Keratinocyte (primary cell): ENCODE measurements around the gene SP6. TPM values are rescaled to one million over a fixed set of nuclear protein-coding genes. Genes with fewer than 3 reads are reported as not detected.

Source experiments
- DNase-seq: peaks from one replicate; pipeline ENCODE4 v3.0.0-alpha.2; 2011; ENCODE audit warnings: low read depth, missing footprints, low spot score
- FAIRE-seq: peaks from 2 replicates; lab custom pipeline; 2011; peaks lifted over from hg19 to GRCh38; lab: Jason Lieb, UNC
- H2AFZ ChIP-seq: 2 replicates; pipeline ENCODE4 v1.6.0; 2012; ENCODE audit warnings: low read length, control low read depth, inconsistent platforms; ENCODE audit not compliant: control insufficient read depth
- H3K27ac ChIP-seq: 2 replicates; pipeline ENCODE4 v1.5.1; 2011; ENCODE audit warnings: low read length; ENCODE audit not compliant: control insufficient read depth, insufficient read depth
- H3K27me3 ChIP-seq: 3 replicates; pipeline ENCODE4 v1.6.0; 2011; ENCODE audit warnings: low read length; ENCODE audit not compliant: control insufficient read depth, insufficient read depth; ENCODE audit errors: extremely low read depth
- H3K36me3 ChIP-seq, 2 experiments: 2 replicates in 1 of 2; 3 replicates in 1 of 2; pipeline ENCODE4 v1.5.1; 2011; ENCODE audit warnings: low read length in 2 of 2, mild to moderate bottlenecking in 1 of 2; ENCODE audit not compliant: control insufficient read depth in 2 of 2, insufficient read depth in 2 of 2; ENCODE audit errors: extremely low read depth in 1 of 2
- H3K4me1 ChIP-seq: 3 replicates; pipeline ENCODE4 v1.5.1; 2011; ENCODE audit warnings: low read length; ENCODE audit not compliant: control insufficient read depth, insufficient read depth; ENCODE audit errors: extremely low read depth
- H3K4me2 ChIP-seq: 3 replicates; pipeline ENCODE4 v1.6.0; 2011; ENCODE audit warnings: low read depth, low read length; ENCODE audit not compliant: control insufficient read depth, insufficient read depth; ENCODE audit errors: extremely low read depth
- H3K4me3 ChIP-seq, 3 experiments: fragments of 200-600 bp in 1 of 3; sonication (generic) in 1 of 3; 2 replicates in 2 of 3; 3 replicates in 1 of 3; pipeline ENCODE4 v1.5.1; 2011 to 2016; ENCODE audit warnings: low read length in 3 of 3, mild to moderate bottlenecking in 3 of 3, control low read depth in 2 of 3, inconsistent platforms in 1 of 3, low read depth in 1 of 3, mixed read lengths in 1 of 3, mixed run types in 1 of 3, moderate library complexity in 1 of 3; ENCODE audit not compliant: control insufficient read depth in 2 of 3, insufficient read depth in 2 of 3; ENCODE audit errors: extremely low read depth in 1 of 3
- H3K79me2 ChIP-seq: 2 replicates; pipeline ENCODE4 v1.6.0; 2012; ENCODE audit warnings: low read length; ENCODE audit not compliant: control insufficient read depth, insufficient read depth
- H3K9ac ChIP-seq: 3 replicates; pipeline ENCODE4 v1.6.0; 2011; ENCODE audit warnings: low read length; ENCODE audit not compliant: control insufficient read depth, insufficient read depth; ENCODE audit errors: extremely low read depth
- H3K9me1 ChIP-seq: 3 replicates; pipeline ENCODE4 v1.6.0; 2011; ENCODE audit warnings: low read length; ENCODE audit not compliant: control insufficient read depth, insufficient read depth; ENCODE audit errors: extremely low read depth
- H3K9me3 ChIP-seq: 2 replicates; pipeline ENCODE4 v1.5.1; 2012; ENCODE audit warnings: low read depth, low read length; ENCODE audit not compliant: control insufficient read depth
- H4K20me1 ChIP-seq: 3 replicates; pipeline ENCODE4 v1.6.0; 2011; ENCODE audit warnings: low read length; ENCODE audit not compliant: control insufficient read depth, insufficient read depth; ENCODE audit errors: extremely low read depth
- CTCF ChIP-seq, 3 experiments: IDR thresholded peaks in 1 of 3; conservative IDR thresholded peaks in 1 of 3; optimal IDR thresholded peaks in 1 of 3; 2 replicates in 2 of 3; 3 replicates in 1 of 3; pipeline versions ENCODE3 to v1.5.1; 2011; ENCODE audit warnings: low read length in 3 of 3, mild to moderate bottlenecking in 3 of 3, moderate library complexity in 2 of 3, control low read depth in 1 of 3, inconsistent platforms in 1 of 3; ENCODE audit not compliant: insufficient read depth in 2 of 3; ENCODE audit errors: extremely low read depth in 1 of 3
- EZH2 ChIP-seq: IDR thresholded peaks from one replicate; pipeline ENCODE4 v1.6.1; 2012; ENCODE audit warnings: inconsistent platforms, mild to moderate bottlenecking, low read length, moderate library complexity
- dilution Hi-C: fragments of 300-500 bp; cut with MboI; formaldehyde crosslinking; loops from one replicate; pipeline ENCODE4 v1.7.0; 2020; ENCODE audit warnings: low sequenced_read_pairs; ENCODE audit not compliant: extremely low pct_ligation_motif_present
- polyA plus RNA-seq, 5 experiments: library from polyadenylated mRNA; depleted of rRNA in 3 of 5; stranded (reverse) in 3 of 5; stranded (forward) in 1 of 5; unstranded in 1 of 5; fragments of >200 nt; gene quantifications; 1 replicate in 1 of 5; 2 replicates in 3 of 5; 3 replicates in 1 of 5; pipeline versions ENCODE4 v1.2.1 to v1.2.3, GENCODE V29; 2011 to 2012; ENCODE audit warnings: missing spikeins in 2 of 5, low read depth in 1 of 5, low replicate concordance in 1 of 5

The SP6 gene
- polyA plus RNA-seq, 1 donor (not counting 4 experiments of a cell fraction or from before 2014, with no cell fraction given): 2.0 TPM

- H3K9me1 ChIP-seq: no peaks in the 10 kb centered on the region
- TF ChIP-seq EZH2 (no peak), CTCF (optimal IDR thresholded peaks at IDR 0.05 in 1 of 3, IDR thresholded peaks at IDR 0.05 in 1 of 3, conservative IDR thresholded peaks at IDR 0.05 in 1 of 3; ENCODE audit: extremely low read depth in 1 of 3, insufficient read depth in 2 of 3, low read length in 3 of 3) (peak in 2 of 3 experiments; percentile 56 to 63)
- DNase-seq: no peak
- H3K36me3 ChIP-seq: peaks cover 0 to 1% of the 10 kb centered on the region in 2 experiments
- H3K9ac ChIP-seq: no peak overlapping the region
- H3K9me3 ChIP-seq: no peaks in the 10 kb centered on the region
- H3K4me2 ChIP-seq: peak overlapping the region; percentile 57
- no peak overlapping the region for H3K27ac ChIP-seq
- peaks cover 43% of the 10 kb centered on the region for H3K4me1 ChIP-seq
- dilution Hi-C loops: no loop called here
- H3K4me3 ChIP-seq: no peak overlapping the region
- no peak for FAIRE-seq
- peaks cover 10% of the 10 kb centered on the region for H3K27me3 ChIP-seq
- H4K20me1 ChIP-seq: no peaks in the 10 kb centered on the region
- H3K79me2 ChIP-seq: peaks cover 2% of the 10 kb centered on the region
- H2AFZ ChIP-seq: no peak overlapping the region
These were observed 3.4 kb downstream of the SP6 start for GRCh38 chr17:47847341-47848197.

GRCh38 chr17:47846716-47847340 is 4.1 kb downstream of the SP6 start:
- peak overlapping the region; percentile 7 to 29 (median 15) for H3K4me3 ChIP-seq
- no peak overlapping the region for H3K9ac ChIP-seq
- DNase-seq (no peak), FAIRE-seq (no peak)
- H3K9me1 ChIP-seq: no peaks in the 10 kb centered on the region
- H3K79me2 ChIP-seq: peaks cover 2% of the 10 kb centered on the region
- H3K27ac ChIP-seq: no peak overlapping the region
- peak overlapping the region; percentile 57 for H3K4me2 ChIP-seq
- peaks cover 40% of the 10 kb centered on the region for H3K4me1 ChIP-seq
- H3K36me3 ChIP-seq: peaks cover 0 to 1% of the 10 kb centered on the region in 2 experiments
- H2AFZ ChIP-seq: no peak overlapping the region
- H3K27me3 ChIP-seq: peaks cover 3% of the 10 kb centered on the region
- no peaks in the 10 kb centered on the region for H4K20me1 ChIP-seq
- TF ChIP-seq CTCF (optimal IDR thresholded peaks at IDR 0.05 in 1 of 3, IDR thresholded peaks at IDR 0.05 in 1 of 3, conservative IDR thresholded peaks at IDR 0.05 in 1 of 3; ENCODE audit: extremely low read depth in 1 of 3, insufficient read depth in 2 of 3, low read length in 3 of 3) (no peak), EZH2 (no peak)
- dilution Hi-C loops: no loop called here
- no peaks in the 10 kb centered on the region for H3K9me3 ChIP-seq
